Activated CD4-positive, alpha-beta T cell treated with anti-CD3 and anti-CD28 coated beads, Interleukin-2, amount 50 U/mL, for 48 hours (primary cell): ENCODE data around the gene PBX1.
A peak's percentile ranks its signal among the peaks of the same experiment; 100 is the strongest.

Experiments
- DNase-seq, 2 experiments: peaks; one replicate each; pipeline ENCODE4 v3.0.0-alpha.2; 2020

PBX1 gene

GRCh38 chr1:164767752-164768402 lies 208.9 kb downstream of the PBX1 start:
- DNase-seq, result no peak

- DNase-seq, result no peak
Observed at GRCh38 chr1:164768619-164769018, 209.6 kb downstream of the PBX1 start.

GRCh38 chr1:164769486-164770130 lies 210.6 kb downstream of the PBX1 start:
- DNase-seq, result no peak

GRCh38 chr1:164770131-164770529 lies 211.1 kb downstream of the PBX1 start:
- DNase-seq, result no peak

DNA sequence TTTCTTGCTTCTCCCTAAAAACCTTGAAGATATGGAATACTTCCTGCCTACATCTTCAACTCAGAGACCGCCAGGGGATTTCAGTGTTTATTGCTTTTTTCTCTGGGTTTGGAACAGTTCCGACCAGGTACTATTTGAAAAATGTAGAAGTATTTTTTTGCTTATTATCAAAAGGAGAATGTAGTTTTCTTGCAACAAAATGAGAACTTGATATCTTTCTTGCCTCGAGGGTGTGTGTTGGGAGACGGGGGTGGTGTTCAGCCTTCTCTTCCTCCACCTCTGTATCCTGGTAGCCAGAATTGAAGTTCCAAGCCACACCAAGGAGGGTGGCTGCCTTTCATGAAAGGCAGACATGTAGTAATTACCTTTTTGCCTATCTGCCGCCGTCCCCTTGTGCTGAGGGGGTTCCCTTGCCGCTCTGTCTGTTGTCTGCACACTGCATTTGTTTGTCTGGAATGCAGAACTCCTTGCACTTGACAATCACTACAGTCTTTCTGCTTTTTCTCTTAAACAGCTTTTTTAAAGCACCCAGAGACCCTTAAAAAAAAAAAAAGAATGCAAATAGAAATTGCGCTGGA lies 212.1 kb downstream of the PBX1 start:
- DNase-seq, result no peak

DNA sequence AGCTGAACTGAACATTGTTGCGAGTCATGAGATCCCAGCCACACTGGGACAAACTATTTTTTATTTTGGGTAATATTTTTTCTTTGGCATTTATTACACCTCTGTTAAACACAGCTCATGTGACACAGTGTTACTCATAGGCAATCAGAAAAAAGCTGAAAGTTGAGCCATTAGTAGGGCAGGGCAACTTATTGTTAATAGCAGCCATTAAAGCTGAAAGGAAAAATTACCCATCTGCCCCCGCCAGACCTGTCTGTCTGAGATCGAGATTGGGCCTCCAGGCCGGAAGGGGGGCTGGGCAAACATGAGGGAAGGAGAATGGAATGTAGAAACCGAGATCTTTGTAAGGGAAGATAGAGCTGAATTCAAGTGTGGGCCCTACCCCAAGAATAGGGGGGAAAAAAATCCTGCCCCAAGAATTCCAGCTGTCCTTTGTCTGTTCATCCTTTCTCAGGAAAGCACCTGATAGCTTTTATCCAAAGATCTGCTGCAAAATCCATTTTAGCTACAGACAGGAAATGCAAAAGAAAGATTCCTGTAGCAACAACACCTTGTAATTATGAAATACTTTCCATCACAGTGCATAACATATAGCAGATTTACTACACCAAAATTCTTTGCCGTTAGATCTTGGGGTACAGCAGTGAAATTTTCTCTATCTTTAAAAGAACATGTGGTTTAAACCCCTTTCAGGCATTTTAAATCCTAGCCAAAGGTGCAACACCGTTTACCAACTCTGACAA lies 212.8 kb downstream of the PBX1 start:
- no peak for DNase-seq

GRCh38 chr1:164772635-164773034 lies 213.7 kb downstream of the PBX1 start:
- peak in 1 of 2 experiments; percentile 4 for DNase-seq

GRCh38 chr1:164773102-164773501 lies 214.1 kb downstream of the PBX1 start:
- no peak for DNase-seq

DNA sequence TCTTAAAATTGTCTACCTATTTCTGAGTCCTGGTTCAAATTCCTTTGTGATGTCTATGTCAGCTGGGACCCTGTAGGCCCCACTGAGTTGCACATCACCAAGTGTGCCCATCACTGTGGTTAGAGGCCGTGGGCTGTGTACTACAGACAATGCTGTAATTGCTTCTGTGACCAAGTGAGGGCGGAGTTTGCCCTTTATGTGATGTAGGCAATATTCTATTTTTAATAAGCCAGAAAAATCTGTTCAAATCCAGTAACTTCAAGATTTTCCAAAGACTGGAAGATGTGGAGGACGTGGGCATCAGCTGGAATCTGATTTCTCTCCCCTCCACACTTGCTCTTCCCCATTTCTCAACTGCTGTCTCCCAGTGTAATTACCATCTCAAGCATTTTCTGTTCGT lies 215.4 kb downstream of the PBX1 start:
- no peak for DNase-seq

DNA sequence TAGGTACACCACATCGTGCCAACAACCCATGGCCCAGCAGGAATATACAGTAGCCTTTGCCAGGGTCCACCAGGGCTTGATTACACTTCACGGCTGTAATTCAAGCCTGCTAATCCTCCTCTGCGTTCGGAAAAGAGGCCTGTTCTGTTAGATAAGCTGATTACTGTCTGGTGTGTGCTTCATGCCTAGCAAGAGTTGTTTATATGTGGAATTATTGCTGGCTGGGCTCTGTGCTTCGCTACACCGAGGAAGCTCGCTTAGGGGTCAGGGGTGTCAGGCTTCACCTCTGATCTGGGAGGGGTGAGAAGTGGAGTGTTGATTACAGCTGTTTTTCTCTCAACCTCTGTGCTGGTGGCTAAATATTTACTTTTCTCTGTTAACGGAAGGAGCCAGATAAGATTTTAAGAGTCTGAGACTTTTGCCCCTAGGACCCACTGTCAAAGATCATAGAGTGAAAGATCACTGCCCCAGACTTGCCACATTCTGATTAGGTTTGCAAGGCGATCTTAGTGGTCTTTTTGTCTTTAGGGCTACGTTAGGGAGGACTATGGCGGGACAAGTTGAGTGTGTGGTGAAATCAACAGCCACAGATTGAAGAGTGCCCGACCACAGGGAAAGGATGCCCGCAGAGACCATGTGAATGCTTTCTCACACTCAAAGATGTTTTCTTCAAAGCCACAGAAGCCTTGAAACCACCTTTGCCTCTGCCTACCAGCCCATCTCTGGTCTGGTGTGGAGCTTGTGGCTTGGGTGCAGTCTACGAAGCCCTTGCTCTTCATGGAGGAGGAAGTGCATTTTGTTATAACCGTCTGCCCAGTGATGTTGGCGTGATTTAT lies 216.1 kb downstream of the PBX1 start:
- DNase-seq, result no peak

- DNase-seq, result no peak
Observed at GRCh38 chr1:164777518-164777917, 218.5 kb downstream of the PBX1 start.

DNA sequence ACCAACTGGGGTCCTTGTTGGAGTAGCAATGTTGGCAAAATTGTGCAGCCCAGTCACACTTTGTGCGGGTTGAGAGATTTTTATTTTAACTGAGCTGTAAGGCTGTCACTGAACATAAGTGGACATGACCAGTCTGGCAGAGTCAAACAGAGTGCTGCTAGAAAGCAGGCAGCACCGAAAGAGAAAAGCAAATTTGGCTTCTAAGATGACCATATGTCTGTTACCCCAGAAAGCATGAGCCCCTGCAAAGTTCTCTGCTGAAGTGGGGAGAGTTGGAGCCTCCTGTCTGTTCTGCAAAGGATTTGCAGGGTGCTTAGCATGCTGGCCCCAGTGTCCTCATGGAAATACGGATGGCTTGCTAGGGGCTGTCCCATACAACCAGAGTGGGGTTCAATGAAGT lies 220.4 kb downstream of the PBX1 start:
- DNase-seq, result no peak

DNA sequence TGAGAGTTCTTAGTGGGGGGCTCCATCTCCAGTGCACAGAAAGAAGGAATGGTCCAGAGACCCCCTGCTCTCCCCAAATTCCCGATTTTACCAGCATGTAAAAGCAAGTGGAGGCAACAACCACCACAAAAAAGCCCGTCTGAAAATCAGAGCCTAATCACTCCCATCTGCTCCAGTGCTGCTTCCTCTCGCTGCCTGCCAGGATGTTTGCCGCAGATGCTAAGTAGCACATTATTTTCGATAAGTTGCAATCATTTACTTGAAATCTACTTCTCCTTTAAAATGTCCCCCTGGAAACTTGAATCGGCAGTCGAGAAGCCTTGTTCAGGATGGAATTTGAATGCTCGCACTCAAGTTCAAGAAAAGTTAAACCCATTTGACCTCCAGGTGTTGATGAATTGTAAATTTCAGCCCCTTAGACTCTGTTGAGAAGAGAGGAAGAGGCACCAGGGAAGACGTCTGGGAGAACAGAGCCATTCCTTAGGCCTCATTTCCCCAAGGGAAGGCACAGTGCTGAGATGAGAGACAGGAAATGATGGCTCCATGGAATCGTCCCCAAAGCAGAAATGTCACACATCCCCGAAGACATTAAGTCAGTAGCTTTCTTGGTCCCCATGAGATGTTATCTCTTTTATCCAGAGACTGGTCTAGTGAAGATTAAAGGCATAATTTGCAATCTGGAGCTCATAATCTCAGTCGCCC lies 221.3 kb downstream of the PBX1 start:
- DNase-seq, result no peak

DNA sequence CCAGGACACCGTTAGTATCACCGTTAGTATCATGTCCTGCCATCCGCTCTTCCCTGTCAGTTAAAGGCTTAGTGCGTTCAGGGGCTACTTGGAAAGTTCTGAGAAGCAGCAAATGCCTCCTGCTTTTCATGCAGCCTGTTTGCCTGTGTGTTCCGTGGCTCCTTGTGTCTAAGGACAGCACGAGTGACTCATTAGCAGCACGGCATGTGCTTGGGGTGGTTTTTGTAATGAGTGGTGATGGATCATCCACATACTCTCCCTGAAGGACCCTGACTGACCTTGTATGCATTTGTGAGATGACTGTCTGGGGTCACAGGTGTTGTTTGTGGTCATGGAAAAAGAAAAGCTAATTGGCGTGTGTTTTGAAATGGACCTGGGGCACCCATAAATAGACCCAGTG lies 221.9 kb downstream of the PBX1 start:
- DNase-seq, result no peak

- no peak for DNase-seq
Observed at GRCh38 chr1:164781972-164782371, 223.0 kb downstream of the PBX1 start.

DNA sequence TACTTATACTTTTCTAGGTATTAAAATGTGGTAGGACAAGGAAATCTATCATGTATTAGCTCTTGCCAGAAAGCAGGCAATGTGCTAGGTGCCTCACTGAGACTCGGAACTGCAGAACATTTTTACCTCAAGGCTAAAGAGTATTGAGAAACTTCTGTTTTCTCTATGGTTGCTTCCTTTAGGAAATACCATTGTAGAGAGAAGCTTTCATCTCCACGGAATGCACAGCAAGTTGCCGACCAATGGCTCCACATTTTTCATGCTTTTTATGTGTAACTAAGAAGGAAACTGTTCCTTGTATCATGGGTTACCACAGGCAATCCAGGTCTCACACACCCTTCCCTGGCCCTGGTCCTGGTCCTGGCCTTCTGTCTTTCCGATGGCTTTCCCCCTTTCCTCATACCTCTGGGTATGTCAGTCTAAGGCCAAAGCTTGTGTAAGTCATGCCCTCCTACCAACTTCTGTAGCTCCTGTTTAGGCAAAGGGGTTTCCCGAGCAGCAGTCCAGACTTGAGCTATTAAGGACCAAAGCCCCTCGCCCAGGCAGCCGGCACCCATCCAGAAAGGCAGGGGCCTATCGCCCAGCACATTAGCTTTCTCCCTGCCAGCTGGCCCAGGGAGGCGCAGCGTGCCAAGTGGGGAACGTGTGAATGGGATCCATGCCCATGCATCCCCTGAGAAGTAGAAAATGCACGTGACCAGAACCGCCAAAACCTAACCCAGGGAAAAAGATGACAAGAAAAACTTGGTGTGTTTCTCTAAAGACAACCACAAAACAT lies 225.0 kb downstream of the PBX1 start:
- DNase-seq, result no peak

- no peak for DNase-seq
Observed at GRCh38 chr1:164784960-164785359, 226.0 kb downstream of the PBX1 start.

GRCh38 chr1:164785841-164786534 lies 227.0 kb downstream of the PBX1 start:
- DNase-seq, result no peak

- peak; percentile 55 to 71 for DNase-seq
Observed at GRCh38 chr1:164786980-164787833, 228.2 kb downstream of the PBX1 start.

- no peak for DNase-seq
Observed at GRCh38 chr1:164787834-164788231, 228.8 kb downstream of the PBX1 start.
